ENCODE data around the gene DOCK6.

GRCh38 chr19:11169896-11170678 is 92.2 kb downstream of the DOCK6 start:
- TF ChIP-seq POLR2A (IDR thresholded peaks at IDR 0.05; ENCODE audit: low read length) = no peak
- no peak for TF ChIP-seq GATA1 (IDR thresholded peaks at IDR 0.05; ENCODE audit: low read depth, low read length)

All from erythroblast (primary cell).